GM12875 (cell line): ENCODE results near the gene PI4KA.
"Not testable (repeated sequence)": the region's sequence is repeated elsewhere in the genome, so short reads cannot be mapped to it uniquely, and the experiment has no call there.

Source experiments
- H3K4me3 ChIP-seq: one replicate; pipeline ENCODE4 v1.5.1; 2011; ENCODE audit warnings: low read depth, low read length, control low read depth
- CTCF ChIP-seq: IDR thresholded peaks from 2 replicates; pipeline ENCODE4 v1.5.1; 2011; ENCODE audit warnings: low read depth, mild to moderate bottlenecking, control low read depth, inconsistent platforms, low read length, moderate library complexity, borderline replicate concordance; ENCODE audit not compliant: insufficient read depth

The PI4KA gene

GRCh38 chr22:20703816-20704609 is 154.6 kb downstream of the PI4KA start:
- H3K4me3 ChIP-seq = not testable (repeated sequence)

- peak overlapping the region; percentile 21 for H3K4me3 ChIP-seq
These were observed 155.2 kb downstream of the PI4KA start for GRCh38 chr22:20703414-20703806.

GRCh38 chr22:20702546-20703413 is 155.8 kb downstream of the PI4KA start:
- H3K4me3 ChIP-seq = peak overlapping the region; percentile 60

- H3K4me3 ChIP-seq = peak overlapping the region; percentile 60
These were observed 156.5 kb downstream of the PI4KA start for GRCh38 chr22:20702175-20702545.

- H3K4me3 ChIP-seq = peak overlapping the region; percentile 60
These were observed 156.9 kb downstream of the PI4KA start for GRCh38 chr22:20701680-20702136.

- H3K4me3 ChIP-seq = not testable (repeated sequence)
These were observed 158.3 kb downstream of the PI4KA start for GRCh38 chr22:20700347-20700746.

GRCh38 chr22:20699856-20700255 is 158.8 kb downstream of the PI4KA start:
- not testable (repeated sequence) for H3K4me3 ChIP-seq

GRCh38 chr22:20697481-20698113 is 161.0 kb downstream of the PI4KA start:
- 0 out of 2 replicates have a peak, but pooled peaks have one; percentile 28 for TF ChIP-seq CTCF
- H3K4me3 ChIP-seq = not testable (repeated sequence)

GRCh38 chr22:20696056-20696455 is 162.6 kb downstream of the PI4KA start:
- H3K4me3 ChIP-seq = not testable (repeated sequence)

- H3K4me3 ChIP-seq = not testable (repeated sequence)
These were observed 163.4 kb downstream of the PI4KA start for GRCh38 chr22:20695205-20695604.

GRCh38 chr22:20694256-20694655 is 164.4 kb downstream of the PI4KA start:
- not testable (repeated sequence) for H3K4me3 ChIP-seq

GRCh38 chr22:20692926-20693325 is 165.7 kb downstream of the PI4KA start:
- not testable (repeated sequence) for H3K4me3 ChIP-seq

GRCh38 chr22:20690586-20691317 is 167.9 kb downstream of the PI4KA start:
- not testable (repeated sequence) for H3K4me3 ChIP-seq

GRCh38 chr22:20687356-20688172 is 171.0 kb downstream of the PI4KA start:
- H3K4me3 ChIP-seq = not testable (repeated sequence)

- not testable (repeated sequence) for H3K4me3 ChIP-seq
These were observed 172.8 kb downstream of the PI4KA start for GRCh38 chr22:20685764-20686163.

- H3K4me3 ChIP-seq = not testable (repeated sequence)
These were observed 179.7 kb downstream of the PI4KA start for GRCh38 chr22:20678792-20679435.
